NCI-H748 treated with DMSO at 0.1 percent for 48 hours (cell line): Measurements from ENCODE around the gene RNF8.
"Not testable (repeated sequence)": the region's sequence is repeated elsewhere in the genome, so short reads cannot be mapped to it uniquely, and the experiment has no call there.

Source experiments
- DNase-seq: peaks from one replicate; lab custom pipeline; 2025; lab: John Stamatoyannopoulos, UW

RNF8 gene

GRCh38 chr6:37399795-37400490 lies 46.2 kb downstream of the RNF8 start:
- no peak for DNase-seq

- not testable (repeated sequence) for DNase-seq
These were observed 47.9 kb downstream of the RNF8 start for GRCh38 chr6:37401658-37402057.

- DNase-seq = no peak
These were observed 53.1 kb downstream of the RNF8 start for GRCh38 chr6:37406726-37407341.

- DNase-seq = no peak
These were observed 54.2 kb downstream of the RNF8 start for GRCh38 chr6:37407948-37408347.

GRCh38 chr6:37409501-37409900 lies 55.7 kb downstream of the RNF8 start:
- DNase-seq = no peak

GRCh38 chr6:37417393-37417792 lies 63.6 kb downstream of the RNF8 start:
- no peak for DNase-seq

- DNase-seq = no peak
These were observed 64.9 kb downstream of the RNF8 start for GRCh38 chr6:37418722-37419121.

GRCh38 chr6:37426058-37426944 lies 72.5 kb downstream of the RNF8 start:
- DNase-seq = no peak

GRCh38 chr6:37426945-37427510 lies 73.2 kb downstream of the RNF8 start:
- DNase-seq = no peak

GRCh38 chr6:37429352-37429750 lies 75.6 kb downstream of the RNF8 start:
- no peak for DNase-seq

- DNase-seq = no peak
These were observed 78.8 kb downstream of the RNF8 start for GRCh38 chr6:37432590-37432915.

- DNase-seq = peak; percentile 72
These were observed 79.3 kb downstream of the RNF8 start, which contains the start of gene CMTR1 for GRCh38 chr6:37432916-37433656. Gene CMTR1 (plus strand): TSS chr6:37433221. CDS start chr6:37435630, 2,409 bp downstream.

GRCh38 chr6:37433657-37434271 lies 80.0 kb downstream of the RNF8 start:
- DNase-seq = no peak

GRCh38 chr6:37435373-37435772 lies 81.6 kb downstream of the RNF8 start:
- DNase-seq = no peak

- DNase-seq = no peak
These were observed 82.0 kb downstream of the RNF8 start for GRCh38 chr6:37435816-37436215.

GRCh38 chr6:37438930-37439329 lies 85.1 kb downstream of the RNF8 start:
- DNase-seq = no peak

- DNase-seq = no peak
These were observed 87.9 kb downstream of the RNF8 start for GRCh38 chr6:37441651-37442050.

GRCh38 chr6:37442416-37443215 lies 88.8 kb downstream of the RNF8 start:
- DNase-seq = no peak

GRCh38 chr6:37443216-37443542 lies 89.4 kb downstream of the RNF8 start:
- DNase-seq = not testable (repeated sequence)
